OCI-M2 (cell line): ENCODE data around the gene CD99L2.

ENCODE experiments used
- DNase-seq: peaks from one replicate; lab custom pipeline; 2025; ENCODE audit not compliant: unreplicated experiment; lab: John Stamatoyannopoulos, UW

CD99L2 gene

DNA sequence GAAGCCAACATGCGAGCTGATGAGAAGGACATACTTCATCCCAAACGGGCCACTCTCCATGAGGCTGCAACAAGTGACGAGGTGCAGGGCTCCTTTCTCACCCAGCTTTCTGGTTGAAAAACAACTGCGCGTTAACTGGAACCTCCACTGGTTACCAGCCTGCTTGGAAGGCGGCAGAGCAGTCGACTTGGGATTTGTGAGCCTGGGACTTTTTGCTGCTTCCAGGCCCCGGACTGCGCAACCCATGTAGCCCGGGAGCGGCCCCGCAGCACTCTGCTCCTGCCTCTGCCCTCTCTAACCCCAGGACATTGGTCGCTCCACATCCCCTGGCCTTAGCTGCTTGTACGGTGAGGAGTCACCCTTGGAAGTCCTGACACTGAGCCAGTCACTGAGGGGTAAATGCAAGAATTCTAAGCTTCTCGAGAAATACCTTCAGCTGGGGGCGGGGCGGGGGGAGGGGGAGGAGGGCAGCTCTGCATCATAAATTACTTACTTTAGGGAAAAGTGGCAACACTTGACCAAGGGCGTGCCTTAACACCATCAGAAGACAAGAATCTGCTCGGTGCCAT lies 132.6 kb downstream of the CD99L2 start:
- no peak for DNase-seq

DNA sequence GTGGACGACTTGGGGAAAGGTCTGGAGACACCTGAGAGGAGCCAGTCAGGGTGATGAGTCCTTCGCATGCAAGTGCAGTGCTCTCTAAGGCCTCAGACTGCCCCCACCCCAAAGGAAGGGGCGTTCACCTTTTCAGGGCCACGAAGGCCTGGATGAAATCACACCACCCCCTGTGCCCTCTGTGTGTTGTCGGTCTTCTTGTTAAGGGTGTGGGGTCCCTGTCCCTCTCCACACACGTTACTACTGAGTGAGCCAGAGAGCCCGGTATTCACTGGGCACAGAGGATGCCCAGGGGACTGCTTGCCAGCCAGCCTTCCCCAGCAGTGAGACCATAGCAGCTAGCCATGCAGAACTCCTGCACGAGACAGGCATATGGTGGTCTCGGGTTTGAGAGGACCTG lies 133.2 kb downstream of the CD99L2 start:
- no peak for DNase-seq

DNA sequence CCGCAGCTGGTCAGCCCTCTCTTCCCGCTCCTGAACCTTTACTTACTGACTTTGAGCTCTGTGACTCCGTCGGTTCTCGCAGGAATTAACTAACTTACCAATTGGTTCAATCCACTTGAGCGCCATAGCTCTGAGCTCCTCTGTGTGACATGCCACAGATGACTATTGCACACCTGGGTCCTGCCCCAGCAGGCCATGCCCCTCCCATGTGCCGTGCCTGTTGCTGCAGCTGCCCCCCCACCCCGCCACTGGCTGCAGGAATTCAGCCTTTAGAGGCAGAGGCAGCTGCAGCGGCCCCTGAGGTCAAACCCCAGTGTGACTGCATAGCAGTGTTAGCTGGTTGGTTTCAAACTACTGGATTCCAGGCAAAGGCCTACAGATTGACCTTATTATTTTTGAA lies 134.7 kb downstream of the CD99L2 start:
- DNase-seq = no peak

DNA sequence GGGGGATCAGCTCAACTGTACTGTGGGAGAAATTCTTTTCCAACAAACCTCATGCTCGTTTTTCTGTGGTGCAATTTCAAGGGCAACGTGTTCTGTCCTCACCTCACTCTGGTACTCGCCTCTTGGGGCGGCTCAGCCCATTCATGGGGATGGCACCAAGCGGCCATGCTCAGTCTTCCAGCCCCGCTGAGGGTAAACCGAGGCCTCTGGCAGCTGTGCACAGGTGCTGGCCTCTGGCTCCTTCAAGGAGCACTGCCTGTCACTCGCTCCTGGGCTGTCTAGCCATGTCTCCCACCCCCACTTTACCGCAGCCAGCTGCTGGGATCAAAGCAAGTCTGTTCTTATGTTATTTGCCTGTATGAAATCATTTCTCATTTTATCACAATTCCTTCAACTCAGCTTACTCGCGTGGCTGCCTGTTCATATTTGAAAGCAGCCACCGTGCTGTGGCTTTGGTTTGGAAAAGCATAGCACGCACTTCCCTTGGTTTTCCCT lies 135.1 kb downstream of the CD99L2 start:
- DNase-seq = no peak

DNA sequence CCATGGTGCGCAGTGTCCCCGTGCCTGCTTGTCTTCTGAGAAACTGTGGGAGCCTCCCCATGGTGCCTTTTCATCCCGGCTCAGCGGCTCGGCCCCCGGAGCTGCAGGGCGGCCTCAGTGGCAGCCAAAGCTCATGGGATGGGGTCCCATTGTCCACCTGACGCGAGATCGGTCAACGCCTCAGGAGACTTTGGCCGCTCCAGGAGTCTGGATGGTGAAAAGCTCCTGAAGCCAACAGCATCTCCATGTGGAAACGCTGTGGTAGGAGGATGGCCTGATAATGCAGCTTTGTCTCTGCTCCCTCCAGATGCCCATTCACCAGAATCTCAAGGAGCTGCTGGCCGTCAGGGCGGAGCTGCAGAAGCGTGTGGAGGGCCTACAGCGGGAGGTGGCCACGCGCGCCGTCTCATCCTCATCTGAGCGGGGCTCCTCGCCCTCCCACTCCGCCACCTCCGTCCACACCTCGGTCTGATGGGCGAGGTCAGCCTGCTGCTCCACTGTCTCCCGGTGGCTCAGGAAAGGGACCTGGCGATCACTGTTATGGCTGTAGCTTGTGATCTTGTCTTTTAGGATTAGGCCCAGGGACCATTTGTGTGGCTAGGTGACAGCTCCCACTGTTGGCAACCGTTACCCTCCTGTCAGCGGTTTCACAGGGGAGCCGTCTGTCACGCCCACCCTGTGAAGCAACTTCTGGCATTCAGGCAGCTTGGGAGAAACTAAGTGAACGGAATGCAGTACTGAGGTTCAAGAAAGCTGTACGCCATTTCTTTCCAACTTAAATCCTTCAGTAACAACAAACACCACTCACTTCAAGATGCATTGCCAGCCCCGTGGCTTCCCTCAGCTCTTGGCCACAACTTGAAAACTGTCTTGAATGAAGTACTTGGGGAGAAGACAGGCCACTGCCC lies 136.0 kb downstream of the CD99L2 start:
- no peak for DNase-seq

DNA sequence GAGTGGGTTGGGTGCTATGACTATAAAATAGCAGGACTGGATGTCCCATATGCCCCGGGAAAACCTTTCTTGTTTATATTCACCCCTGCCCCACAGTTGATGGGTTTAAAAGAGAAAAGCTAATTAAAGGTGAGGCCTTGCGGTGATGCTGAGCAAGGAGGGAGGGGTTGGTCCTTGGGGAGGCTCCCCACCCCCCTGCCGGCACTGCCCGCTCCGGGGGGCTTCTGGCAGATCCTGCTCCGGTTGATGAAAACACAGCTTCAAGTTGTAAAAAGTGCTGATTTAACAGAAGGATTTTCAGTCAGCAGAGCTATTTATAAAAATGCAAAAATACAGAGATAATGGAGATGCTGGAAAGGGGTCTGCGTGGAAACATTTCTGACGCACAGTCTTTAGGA lies 136.7 kb downstream of the CD99L2 start:
- DNase-seq = no peak

DNA sequence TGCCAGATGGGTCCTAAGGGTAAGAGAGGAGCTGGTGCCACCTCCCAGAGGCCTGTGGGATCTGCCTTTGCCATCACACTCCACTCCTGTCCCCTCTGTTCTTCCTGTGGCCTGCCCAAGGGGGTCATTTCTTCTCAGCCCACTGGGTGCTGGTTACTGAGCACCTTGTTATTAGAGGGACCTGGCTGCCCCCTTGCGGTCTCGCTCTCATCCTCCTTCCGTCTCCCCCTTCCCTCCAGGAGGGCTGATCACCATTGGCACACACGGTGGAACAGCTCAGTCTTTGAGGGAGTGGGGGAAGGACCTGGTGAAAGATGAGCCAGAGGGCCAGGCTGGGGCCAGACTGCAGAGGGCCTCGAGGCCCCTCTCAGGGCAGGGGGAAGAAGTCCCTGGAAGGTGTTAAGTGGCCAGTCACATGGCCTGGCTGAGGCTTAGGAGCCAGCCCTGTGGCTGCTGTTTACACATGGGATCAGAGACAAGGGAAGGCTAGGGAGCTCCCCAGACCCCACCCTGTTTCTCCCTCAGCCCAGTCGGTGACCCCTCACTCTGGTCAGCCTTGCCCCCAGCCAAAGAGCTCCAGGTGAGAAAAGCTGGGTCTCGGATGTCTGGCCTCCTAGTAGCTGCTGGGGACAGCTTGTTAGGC lies 137.2 kb downstream of the CD99L2 start:
- DNase-seq = no peak

DNA sequence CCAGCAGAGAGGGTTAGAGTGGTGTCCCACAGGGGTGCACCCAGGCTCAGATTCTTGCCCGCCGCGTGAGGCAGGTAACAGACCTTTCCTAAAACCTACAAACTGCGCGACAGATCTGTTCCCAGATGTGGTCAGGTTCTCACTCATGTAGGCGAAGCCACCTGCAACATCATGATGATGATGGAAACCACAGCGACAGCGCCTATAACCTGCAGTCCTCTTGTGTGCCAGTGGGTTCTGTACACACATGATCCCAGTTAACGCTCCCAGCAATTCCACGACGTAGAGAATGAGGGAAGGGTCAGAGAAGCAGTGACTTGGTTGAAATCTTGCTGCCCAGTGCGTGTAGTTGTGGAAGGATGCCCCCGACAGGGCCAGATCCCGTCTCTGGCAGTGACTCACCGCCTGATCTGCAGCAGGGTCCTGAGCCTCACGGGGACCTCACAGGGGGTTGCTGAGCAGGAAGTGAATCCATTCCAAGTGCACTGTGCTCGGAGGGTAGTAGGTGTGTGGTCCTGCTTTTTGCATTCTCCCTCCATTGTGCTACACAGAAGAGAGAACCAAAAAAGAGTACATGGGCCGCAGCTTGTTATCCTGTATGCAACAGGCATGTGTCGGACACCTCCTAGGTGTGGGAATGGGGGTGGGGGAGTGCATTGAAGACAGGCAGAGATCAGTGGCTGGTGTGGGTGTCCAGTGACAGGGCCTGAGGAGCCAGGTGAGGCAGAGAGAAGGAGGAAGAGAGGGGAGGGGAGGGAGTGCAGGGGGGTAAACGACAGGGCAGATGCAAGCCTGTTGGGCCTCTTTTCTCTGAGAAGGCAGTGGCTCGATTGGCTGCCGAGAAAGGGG lies 138.7 kb downstream of the CD99L2 start:
- no peak for DNase-seq

DNA sequence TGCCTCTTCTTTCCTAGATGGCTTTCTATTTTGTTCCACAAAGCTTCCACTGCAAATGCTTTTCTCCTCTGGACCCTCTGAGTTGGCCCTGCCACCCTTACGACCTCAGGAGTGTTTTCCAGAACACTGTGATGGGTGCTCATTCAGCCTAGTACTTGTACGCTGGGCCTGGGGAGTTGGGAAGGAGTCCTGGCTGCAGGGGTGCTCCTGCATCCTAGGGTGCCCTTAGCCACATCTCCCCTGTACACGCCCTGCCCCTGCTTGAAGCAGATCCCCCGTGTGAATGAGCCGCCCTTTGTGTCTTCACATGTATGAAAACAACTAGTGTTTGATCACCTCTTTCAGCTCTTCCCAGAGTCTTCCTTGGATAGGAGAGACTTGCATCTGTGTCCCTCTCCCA lies 141.1 kb downstream of the CD99L2 start:
- no peak for DNase-seq

DNA sequence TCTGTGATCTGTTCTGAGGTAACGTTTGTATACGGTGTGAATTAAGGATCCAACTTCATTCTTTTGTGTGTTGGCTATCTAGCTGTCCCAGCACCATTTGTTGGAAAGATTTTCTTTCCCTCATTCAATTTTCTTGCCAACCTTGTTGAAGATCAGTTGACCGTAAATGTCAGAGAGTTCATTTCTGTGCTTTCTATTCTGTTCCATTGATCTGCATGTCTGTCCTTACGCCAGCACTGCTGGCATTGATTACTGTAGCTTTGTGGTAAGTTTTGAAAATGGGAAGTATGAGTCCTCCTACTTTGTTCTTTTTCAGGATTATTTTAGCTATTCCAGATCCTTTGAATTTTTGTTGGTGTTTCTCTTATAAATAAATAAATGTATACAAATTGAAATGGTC lies 144.5 kb downstream of the CD99L2 start:
- no peak for DNase-seq

DNA sequence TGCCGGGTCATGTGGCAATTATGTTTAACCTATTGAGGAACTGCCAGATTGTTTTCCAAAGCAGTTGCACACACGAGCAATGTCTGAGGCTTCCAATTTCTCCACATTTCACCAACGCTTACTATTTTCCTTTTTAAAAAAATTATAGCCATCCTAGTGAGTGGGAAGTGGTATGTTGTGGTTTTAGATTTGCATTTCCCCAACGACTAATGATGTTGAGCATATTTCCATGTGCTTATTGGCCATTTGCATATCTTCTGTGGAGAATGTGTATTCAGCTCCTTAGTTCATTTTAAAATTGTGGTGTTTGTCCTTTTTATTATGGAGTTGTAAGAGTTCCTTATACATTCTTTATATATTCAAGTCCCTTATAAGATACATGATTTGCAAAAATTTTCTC lies 145.1 kb downstream of the CD99L2 start:
- no peak for DNase-seq

DNA sequence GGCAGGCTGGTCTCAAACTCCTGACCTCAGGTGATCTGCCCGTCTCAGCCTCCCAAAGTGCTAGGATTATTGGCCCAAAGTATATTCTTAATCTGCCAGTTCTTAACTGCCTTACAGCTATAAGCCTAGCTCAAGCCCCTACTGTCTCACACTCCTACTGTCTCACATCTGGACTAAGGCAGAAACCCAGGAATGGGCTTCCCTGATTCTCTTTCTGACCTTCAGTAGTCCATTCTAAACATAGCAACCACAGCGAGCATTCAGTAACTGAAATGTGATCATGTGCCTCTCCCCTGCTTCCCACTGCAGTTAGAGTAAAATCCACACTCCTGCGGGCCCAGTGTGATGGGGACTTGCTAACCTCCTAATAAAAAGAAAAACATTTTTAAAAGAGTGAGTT lies 146.3 kb downstream of the CD99L2 start:
- no peak for DNase-seq

DNA sequence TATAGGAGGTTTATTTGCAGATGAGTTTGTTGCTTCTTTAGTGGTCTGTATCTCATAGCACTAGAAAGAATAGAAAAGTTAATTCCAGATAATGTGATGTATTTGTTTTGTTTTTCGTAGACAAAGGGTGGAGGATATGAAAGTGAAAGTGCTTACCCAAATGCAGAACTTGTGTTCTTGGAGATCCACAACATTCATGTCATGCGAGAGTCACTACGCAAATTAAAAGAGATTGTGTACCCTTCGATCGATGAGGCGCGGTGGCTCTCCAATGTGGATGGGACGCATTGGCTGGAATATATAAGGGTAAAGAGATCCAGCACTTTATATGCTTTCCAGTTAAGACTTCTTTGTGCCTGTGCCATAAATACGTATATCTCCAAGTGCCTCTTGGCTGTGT lies 162.0 kb downstream of the CD99L2 start:
- DNase-seq = no peak

DNA sequence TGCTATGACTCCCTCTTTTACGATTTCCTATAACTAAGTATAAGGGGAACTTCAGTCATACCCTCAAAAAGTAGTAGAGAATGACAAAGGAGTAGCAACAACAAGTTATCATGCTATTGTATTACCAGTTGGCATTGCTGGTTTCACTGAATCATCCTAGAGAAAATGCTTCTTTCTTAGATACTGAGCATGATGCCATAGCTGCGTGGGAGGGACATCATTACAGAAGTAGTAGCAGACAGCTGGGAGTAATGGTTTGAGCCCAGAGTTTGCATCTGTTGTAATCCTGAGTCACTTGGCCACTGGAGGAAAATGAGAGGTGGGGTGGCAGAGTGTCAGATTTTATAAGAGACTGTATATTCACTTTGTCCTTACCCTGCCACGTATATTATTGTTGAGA lies 166.7 kb downstream of the CD99L2 start:
- no peak for DNase-seq

DNA sequence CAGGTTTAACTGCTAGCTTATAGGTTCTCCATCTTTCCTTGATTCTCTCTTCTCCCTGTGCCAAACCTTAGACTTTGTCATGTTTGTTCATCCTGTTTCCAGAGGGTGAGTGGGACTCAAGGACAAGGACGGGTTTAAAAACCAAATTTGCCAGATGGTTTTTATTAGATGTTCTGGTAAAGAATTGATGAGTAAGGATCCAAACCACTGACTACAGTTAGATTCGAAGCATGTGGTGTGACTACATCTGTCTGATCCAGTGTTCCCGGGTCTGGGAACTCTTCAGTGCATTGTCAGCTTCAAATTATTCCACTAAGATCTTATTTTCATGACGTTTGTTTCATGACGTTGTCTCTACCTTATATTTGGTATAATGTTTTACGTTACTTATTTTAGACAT lies 167.7 kb downstream of the CD99L2 start:
- DNase-seq = no peak

DNA sequence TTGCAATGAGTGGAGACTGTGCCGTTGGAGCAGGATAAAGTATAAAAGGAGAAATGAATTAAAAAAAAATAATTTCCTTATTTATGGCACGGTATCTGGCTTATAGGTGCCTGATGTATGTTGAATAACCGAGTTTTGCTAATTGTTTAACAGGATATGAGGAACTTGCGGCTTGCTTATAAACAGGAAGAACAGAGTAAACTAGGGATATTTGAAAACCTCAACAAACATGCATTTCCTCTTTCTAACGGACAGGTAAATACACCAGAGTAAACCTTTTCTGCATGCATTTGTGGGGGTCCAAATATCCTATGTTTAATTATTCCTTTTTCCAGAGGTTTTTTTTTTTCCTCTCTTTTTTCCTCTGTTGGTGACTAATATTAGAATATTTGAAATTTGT lies 168.5 kb downstream of the CD99L2 start:
- DNase-seq = no peak

DNA sequence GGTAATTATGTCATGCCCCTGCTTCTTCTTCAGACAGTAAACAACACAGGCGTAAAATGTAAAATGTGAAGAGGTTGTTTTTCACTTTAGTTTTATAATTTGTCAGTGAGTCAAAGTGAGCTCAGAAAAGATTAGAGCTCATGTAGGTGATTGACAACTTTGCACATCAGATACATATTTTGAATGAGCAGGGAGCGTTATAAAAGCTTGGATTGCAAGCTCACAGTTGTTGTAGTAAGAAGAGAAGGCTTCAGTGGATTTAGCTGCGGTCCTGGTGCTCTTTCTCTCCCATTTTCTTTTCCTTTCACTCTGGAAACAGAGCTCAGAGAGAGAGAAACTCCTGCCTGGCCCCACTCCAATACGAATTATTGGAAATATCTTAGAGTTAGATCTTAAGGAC lies 178.8 kb downstream of the CD99L2 start:
- DNase-seq = no peak
